HEK293 (cell line): ENCODE measurements around the gene NHERF2.

Source experiments
- CTCF ChIA-PET: fragments of 350-600 bp; formaldehyde crosslinking; extraction: SDS; loops from one replicate; lab custom pipeline; 2021; ENCODE audit warnings: antibody characterized with exemption; lab: Yijun Ruan, JAX
- POLR2A ChIA-PET: fragments of 300-600 bp; formaldehyde crosslinking; extraction: SDS; loops from one replicate; lab custom pipeline; 2020; ENCODE audit warnings: antibody characterized with exemption, inconsistent platforms; lab: Yijun Ruan, JAX
- H3K27ac ChIP-seq: fragments of 200-500 bp; sonication (Bioruptor generic); 2 replicates; pipeline ENCODE4 v1.5.1; 2014; ENCODE audit warnings: low read depth, low read length, control low read depth, inconsistent platforms; ENCODE audit errors: extremely low read depth
- H3K36me3 ChIP-seq, 2 experiments: fragments of 200-500 bp in 1 of 2; sonication (Bioruptor generic) in 1 of 2; 1 replicate in 1 of 2; 2 replicates in 1 of 2; pipeline ENCODE4 v1.5.1; 2014 to 2017; ENCODE audit warnings: inconsistent platforms in 2 of 2, low read length in 2 of 2; ENCODE audit not compliant: control insufficient read depth in 2 of 2, insufficient read depth in 1 of 2
- H3K4me1 ChIP-seq: fragments of 200-500 bp; sonication (Bioruptor generic); 2 replicates; pipeline ENCODE4 v1.5.1; 2014; ENCODE audit warnings: mild to moderate bottlenecking, low read length, inconsistent platforms; ENCODE audit not compliant: control insufficient read depth, insufficient read depth
- H3K4me3 ChIP-seq: 2 replicates; pipeline ENCODE4 v1.5.1; 2011; ENCODE audit warnings: low read depth, mild to moderate bottlenecking, control low read depth, low read length, moderate library complexity
- H3K9me3 ChIP-seq: fragments of 200-500 bp; sonication (Bioruptor generic); 2 replicates; pipeline ENCODE4 v1.5.1; 2014; ENCODE audit warnings: low read depth, low read length, inconsistent platforms; ENCODE audit not compliant: control insufficient read depth, insufficient read depth
- BCL11B ChIP-seq: fragments of 450-650 bp; formaldehyde crosslinking; IDR thresholded peaks from 2 replicates; pipeline ENCODE4 v1.5.1; 2016; ENCODE audit warnings: low read depth, missing biosample characterization, missing genetic modification characterization
- EGR2 ChIP-seq: fragments of 450-650 bp; formaldehyde crosslinking; IDR thresholded peaks from 2 replicates; pipeline ENCODE4 v1.5.1; 2016; ENCODE audit warnings: low read depth, missing biosample characterization, missing genetic modification characterization
- REPIN1 ChIP-seq: fragments of 450-650 bp; formaldehyde crosslinking; IDR thresholded peaks from 2 replicates; pipeline ENCODE4 v1.5.1; 2017; ENCODE audit warnings: missing biosample characterization, missing genetic modification characterization, low read depth
- SALL2 ChIP-seq: fragments of 450-650 bp; formaldehyde crosslinking; IDR thresholded peaks from 2 replicates; pipeline ENCODE4 v1.5.0; 2017; ENCODE audit warnings: missing biosample characterization, mild to moderate bottlenecking, missing genetic modification characterization, borderline replicate concordance
- YY1 ChIP-seq: fragments of 450-650 bp; formaldehyde crosslinking; IDR thresholded peaks from 2 replicates; pipeline ENCODE4 v1.5.1; 2018; ENCODE audit warnings: missing biosample characterization, missing genetic modification characterization
- ZBTB17 ChIP-seq: fragments of 450-650 bp; formaldehyde crosslinking; IDR thresholded peaks from 2 replicates; pipeline ENCODE4 v1.5.1; 2016; ENCODE audit warnings: missing biosample characterization, missing genetic modification characterization
- ZBTB7A ChIP-seq: fragments of 450-650 bp; formaldehyde crosslinking; IDR thresholded peaks from 2 replicates; pipeline ENCODE4 v1.5.1; 2016; ENCODE audit warnings: low read depth, missing biosample characterization, missing genetic modification characterization
- ZNF114 ChIP-seq: fragments of 450-650 bp; formaldehyde crosslinking; IDR thresholded peaks from 2 replicates; pipeline ENCODE4 v1.5.0; 2017; ENCODE audit warnings: missing biosample characterization, missing genetic modification characterization
- ZNF24 ChIP-seq: fragments of 450-650 bp; formaldehyde crosslinking; IDR thresholded peaks from 2 replicates; pipeline ENCODE4 v1.5.1; 2016; ENCODE audit warnings: missing biosample characterization, missing genetic modification characterization
- ZNF248 ChIP-seq: fragments of 450-650 bp; formaldehyde crosslinking; IDR thresholded peaks from 2 replicates; pipeline ENCODE4 v1.5.1; 2017; ENCODE audit warnings: missing biosample characterization, missing genetic modification characterization
- ZNF324 ChIP-seq: fragments of 450-650 bp; formaldehyde crosslinking; IDR thresholded peaks from 2 replicates; pipeline ENCODE4 v1.5.1; 2016; ENCODE audit warnings: missing biosample characterization, missing genetic modification characterization
- ZNF335 ChIP-seq: fragments of 450-650 bp; formaldehyde crosslinking; conservative IDR thresholded peaks from 2 replicates; pipeline ENCODE4 v1.5.1; 2016; ENCODE audit warnings: missing biosample characterization, missing genetic modification characterization
- ZNF416 ChIP-seq: fragments of 450-650 bp; formaldehyde crosslinking; IDR thresholded peaks from 2 replicates; pipeline ENCODE4 v1.5.1; 2016; ENCODE audit warnings: missing biosample characterization, missing genetic modification characterization
- ZNF48 ChIP-seq: fragments of 450-650 bp; formaldehyde crosslinking; IDR thresholded peaks from 2 replicates; pipeline ENCODE4 v1.5.1; 2016; ENCODE audit warnings: missing biosample characterization, missing genetic modification characterization
- ZNF510 ChIP-seq: fragments of 450-650 bp; formaldehyde crosslinking; IDR thresholded peaks from 2 replicates; pipeline ENCODE4 v1.5.1; 2018; ENCODE audit warnings: mild to moderate bottlenecking, missing genetic modification characterization, missing biosample characterization; ENCODE audit not compliant: insufficient replicate concordance
- ZNF521 ChIP-seq: fragments of 450-650 bp; formaldehyde crosslinking; IDR thresholded peaks from 2 replicates; pipeline ENCODE4 v1.5.1; 2017; ENCODE audit warnings: missing biosample characterization, mild to moderate bottlenecking, missing genetic modification characterization
- ZNF548 ChIP-seq: fragments of 450-650 bp; formaldehyde crosslinking; IDR thresholded peaks from 2 replicates; pipeline ENCODE4 v1.5.1; 2016; ENCODE audit warnings: missing biosample characterization, missing genetic modification characterization
- ZNF677 ChIP-seq: fragments of 450-650 bp; IDR thresholded peaks from 2 replicates; pipeline ENCODE4 v1.5.0; 2018; ENCODE audit warnings: missing biosample characterization, mild to moderate bottlenecking, missing genetic modification characterization, moderate library complexity
- ZSCAN23 ChIP-seq: fragments of 450-650 bp; formaldehyde crosslinking; IDR thresholded peaks from 2 replicates; pipeline ENCODE4 v1.5.1; 2016; ENCODE audit warnings: missing biosample characterization, missing genetic modification characterization
- ZXDB ChIP-seq: fragments of 450-650 bp; formaldehyde crosslinking; IDR thresholded peaks from 2 replicates; pipeline ENCODE4 v1.5.1; 2016; ENCODE audit warnings: missing biosample characterization, missing genetic modification characterization
- TF ChIP-seq, protein P1 (sequence below): fragments of 450-650 bp; formaldehyde crosslinking; IDR thresholded peaks from 2 replicates; pipeline ENCODE4 v1.5.1; 2016; ENCODE audit warnings: missing biosample characterization, missing genetic modification characterization
- TF ChIP-seq, protein P2 (sequence below): fragments of 450-650 bp; formaldehyde crosslinking; IDR thresholded peaks from 2 replicates; pipeline ENCODE4 v1.5.1; 2016; ENCODE audit warnings: missing biosample characterization, missing genetic modification characterization
- TF ChIP-seq, protein P3 (sequence below): fragments of 450-650 bp; formaldehyde crosslinking; IDR thresholded peaks from 2 replicates; pipeline ENCODE4 v1.5.1; 2017; ENCODE audit warnings: missing biosample characterization, missing genetic modification characterization
- TF ChIP-seq, protein P4 (sequence below): fragments of 450-650 bp; formaldehyde crosslinking; IDR thresholded peaks from 2 replicates; pipeline ENCODE4 v1.5.1; 2016; ENCODE audit warnings: missing biosample characterization, missing genetic modification characterization
- TF ChIP-seq, protein P5 (sequence below): fragments of 450-650 bp; formaldehyde crosslinking; IDR thresholded peaks from 2 replicates; pipeline ENCODE4 v1.5.1; 2016; ENCODE audit warnings: missing biosample characterization, missing genetic modification characterization

The NHERF2 gene

DNA sequence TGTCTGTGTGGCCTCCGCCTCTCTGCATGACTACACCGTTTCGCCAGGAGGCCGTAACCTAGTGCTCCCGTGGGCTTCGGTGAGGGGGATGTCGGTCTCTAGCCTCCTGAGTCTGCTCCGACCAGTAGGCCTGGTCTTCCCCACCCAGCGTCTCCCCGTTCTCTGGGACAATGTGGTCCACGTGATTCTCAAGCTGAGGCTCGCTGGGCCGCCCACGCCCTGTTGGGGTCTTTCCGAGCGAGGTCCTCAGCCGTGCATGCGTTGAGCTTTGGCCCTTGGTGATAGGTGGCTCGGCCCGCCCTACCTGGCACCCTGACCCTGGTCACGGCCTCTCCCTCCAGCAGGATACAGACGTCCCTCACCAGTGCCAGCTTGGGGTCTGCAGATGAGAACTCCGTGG lies 52.0 kb downstream of the NHERF2 start:
- Histone ChIP-seq H3K27ac (no peak overlapping the region), H3K36me3 (peaks cover 0 to 89% of the 10 kb centered on the region in 2 experiments; a peak in 1 of 3 replicates), H3K4me1 (no peaks in the 10 kb centered on the region), H3K4me3 (no peak overlapping the region), H3K9me3 (no peaks in the 10 kb centered on the region)
- ChIA-PET CTCF (interaction anchor here (1.1 kb wide), 1 partner anchor 42 kb away, joined by 3 read pairs; no protein-coding TSS in a partner anchor), POLR2A (interaction anchor here (1.2 to 1.3 kb wide), 2 partner anchors 31 to 77 kb away, joined by 3 to 4 read pairs; partner anchors contain the start of genes NTHL1, TRAF7 and TSC2)
- TF ChIP-seq, protein P1, sequence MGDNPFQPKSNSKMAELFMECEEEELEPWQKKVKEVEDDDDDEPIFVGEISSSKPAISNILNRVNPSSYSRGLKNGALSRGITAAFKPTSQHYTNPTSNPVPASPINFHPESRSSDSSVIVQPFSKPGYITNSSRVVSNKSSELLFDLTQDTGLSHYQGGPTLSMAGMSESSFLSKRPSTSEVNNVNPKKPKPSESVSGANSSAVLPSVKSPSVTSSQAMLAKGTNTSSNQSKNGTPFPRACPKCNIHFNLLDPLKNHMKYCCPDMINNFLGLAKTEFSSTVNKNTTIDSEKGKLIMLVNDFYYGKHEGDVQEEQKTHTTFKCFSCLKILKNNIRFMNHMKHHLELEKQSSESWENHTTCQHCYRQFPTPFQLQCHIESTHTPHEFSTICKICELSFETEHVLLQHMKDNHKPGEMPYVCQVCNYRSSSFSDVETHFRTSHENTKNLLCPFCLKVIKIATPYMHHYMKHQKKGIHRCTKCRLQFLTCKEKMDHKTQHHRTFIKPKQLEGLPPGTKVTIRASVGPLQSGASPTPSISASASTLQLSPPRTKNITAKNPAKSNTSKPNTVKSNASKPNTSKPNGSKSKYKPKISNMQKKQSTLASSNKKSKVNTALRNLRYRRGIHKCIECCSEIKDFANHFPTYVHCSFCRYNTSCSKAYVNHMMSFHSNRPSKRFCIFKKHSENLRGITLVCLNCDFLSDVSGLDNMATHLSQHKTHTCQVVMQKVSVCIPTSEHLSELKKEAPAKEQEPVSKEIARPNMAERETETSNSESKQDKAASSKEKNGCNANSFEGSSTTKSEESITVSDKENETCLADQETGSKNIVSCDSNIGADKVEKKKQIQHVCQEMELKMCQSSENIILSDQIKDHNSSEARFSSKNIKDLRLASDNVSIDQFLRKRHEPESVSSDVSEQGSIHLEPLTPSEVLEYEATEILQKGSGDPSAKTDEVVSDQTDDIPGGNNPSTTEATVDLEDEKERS, result no peak
- TF ChIP-seq, protein P2, sequence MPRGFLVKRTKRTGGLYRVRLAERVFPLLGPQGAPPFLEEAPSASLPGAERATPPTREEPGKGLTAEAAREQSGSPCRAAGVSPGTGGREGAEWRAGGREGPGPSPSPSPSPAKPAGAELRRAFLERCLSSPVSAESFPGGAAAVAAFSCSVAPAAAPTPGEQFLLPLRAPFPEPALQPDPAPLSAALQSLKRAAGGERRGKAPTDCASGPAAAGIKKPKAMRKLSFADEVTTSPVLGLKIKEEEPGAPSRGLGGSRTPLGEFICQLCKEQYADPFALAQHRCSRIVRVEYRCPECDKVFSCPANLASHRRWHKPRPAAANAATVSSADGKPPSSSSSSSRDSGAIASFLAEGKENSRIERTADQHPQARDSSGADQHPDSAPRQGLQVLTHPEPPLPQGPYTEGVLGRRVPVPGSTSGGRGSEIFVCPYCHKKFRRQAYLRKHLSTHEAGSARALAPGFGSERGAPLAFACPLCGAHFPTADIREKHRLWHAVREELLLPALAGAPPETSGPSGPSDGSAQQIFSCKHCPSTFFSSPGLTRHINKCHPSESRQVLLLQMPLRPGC, result no peak
- TF ChIP-seq ZNF548 (tag by site-specific recombination) (no peak), ZBTB7A (no peak), ZNF335 (no peak), EGR2 (tag by site-specific recombination) (no peak), ZNF416 (tag by site-specific recombination) (no peak), ZNF114 (tag by site-specific recombination) (no peak), ZNF324 (tag by site-specific recombination) (no peak), ZNF510 (tag by site-specific recombination) (no peak), ZSCAN23 (tag by site-specific recombination) (no peak)
- TF ChIP-seq, protein P3, sequence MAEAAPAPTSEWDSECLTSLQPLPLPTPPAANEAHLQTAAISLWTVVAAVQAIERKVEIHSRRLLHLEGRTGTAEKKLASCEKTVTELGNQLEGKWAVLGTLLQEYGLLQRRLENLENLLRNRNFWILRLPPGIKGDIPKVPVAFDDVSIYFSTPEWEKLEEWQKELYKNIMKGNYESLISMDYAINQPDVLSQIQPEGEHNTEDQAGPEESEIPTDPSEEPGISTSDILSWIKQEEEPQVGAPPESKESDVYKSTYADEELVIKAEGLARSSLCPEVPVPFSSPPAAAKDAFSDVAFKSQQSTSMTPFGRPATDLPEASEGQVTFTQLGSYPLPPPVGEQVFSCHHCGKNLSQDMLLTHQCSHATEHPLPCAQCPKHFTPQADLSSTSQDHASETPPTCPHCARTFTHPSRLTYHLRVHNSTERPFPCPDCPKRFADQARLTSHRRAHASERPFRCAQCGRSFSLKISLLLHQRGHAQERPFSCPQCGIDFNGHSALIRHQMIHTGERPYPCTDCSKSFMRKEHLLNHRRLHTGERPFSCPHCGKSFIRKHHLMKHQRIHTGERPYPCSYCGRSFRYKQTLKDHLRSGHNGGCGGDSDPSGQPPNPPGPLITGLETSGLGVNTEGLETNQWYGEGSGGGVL, result no peak
- TF ChIP-seq, protein P4, sequence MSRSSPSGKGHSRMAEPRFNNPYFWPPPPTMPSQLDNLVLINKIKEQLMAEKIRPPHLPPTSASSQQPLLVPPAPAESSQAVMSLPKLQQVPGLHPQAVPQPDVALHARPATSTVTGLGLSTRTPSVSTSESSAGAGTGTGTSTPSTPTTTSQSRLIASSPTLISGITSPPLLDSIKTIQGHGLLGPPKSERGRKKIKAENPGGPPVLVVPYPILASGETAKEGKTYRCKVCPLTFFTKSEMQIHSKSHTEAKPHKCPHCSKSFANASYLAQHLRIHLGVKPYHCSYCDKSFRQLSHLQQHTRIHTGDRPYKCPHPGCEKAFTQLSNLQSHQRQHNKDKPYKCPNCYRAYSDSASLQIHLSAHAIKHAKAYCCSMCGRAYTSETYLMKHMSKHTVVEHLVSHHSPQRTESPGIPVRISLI (tag by site-specific recombination), result no peak
- TF ChIP-seq, protein P5, sequence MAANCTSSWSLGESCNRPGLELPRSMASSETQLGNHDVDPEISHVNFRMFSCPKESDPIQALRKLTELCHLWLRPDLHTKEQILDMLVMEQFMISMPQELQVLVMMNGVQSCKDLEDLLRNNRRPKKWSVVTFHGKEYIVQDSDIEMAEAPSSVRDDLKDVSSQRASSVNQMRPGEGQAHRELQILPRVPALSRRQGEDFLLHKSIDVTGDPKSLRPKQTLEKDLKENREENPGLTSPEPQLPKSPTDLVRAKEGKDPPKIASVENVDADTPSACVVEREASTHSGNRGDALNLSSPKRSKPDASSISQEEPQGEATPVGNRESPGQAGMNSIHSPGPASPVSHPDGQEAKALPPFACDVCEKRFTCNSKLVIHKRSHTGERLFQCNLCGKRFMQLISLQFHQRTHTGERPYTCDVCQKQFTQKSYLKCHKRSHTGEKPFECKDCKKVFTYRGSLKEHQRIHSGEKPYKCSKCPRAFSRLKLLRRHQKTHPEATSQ (tag by site-specific recombination), result no peak

DNA sequence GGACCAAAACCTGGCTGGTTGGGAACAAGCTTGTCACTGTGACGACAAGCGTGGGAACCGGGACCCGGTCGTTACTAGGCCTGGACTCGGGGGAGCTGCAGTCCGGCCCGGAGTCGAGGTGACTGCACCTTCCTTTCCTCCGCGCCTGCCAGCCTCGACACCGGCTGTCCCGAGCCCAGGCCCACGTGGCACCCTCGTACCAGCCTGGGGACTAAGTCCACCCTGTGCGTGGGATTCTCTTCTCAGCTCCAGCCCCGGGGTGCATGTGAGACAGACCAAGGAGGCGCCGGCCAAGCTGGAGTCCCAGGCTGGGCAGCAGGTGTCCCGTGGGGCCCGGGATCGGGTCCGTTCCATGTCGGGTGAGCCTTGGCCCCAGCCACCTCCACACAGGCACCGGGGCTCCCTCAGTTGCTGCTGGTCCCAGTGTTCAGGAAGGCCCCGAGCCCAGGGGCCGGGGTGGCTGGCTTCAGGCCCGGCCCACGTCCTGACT lies 52.7 kb downstream of the NHERF2 start:
- peaks cover 0 to 89% of the 10 kb centered on the region in 2 experiments; a peak in 1 of 3 replicates for H3K36me3 ChIP-seq
- no peak overlapping the region for H3K27ac ChIP-seq
- H3K9me3 ChIP-seq, result no peaks in the 10 kb centered on the region
- POLR2A ChIA-PET, result interaction anchor here (1.2 to 1.3 kb wide), 2 partner anchors 32 to 76 kb away, joined by 3 to 4 read pairs; partner anchors contain the start of genes NTHL1, TRAF7 and TSC2
- H3K4me3 ChIP-seq, result no peak overlapping the region
- no peaks in the 10 kb centered on the region for H3K4me1 ChIP-seq
- CTCF ChIA-PET, result interaction anchor here (1.1 kb wide), 1 partner anchor 42 kb away, joined by 3 read pairs; no protein-coding TSS in a partner anchor
- no peak for TF ChIP-seq BCL11B (tag by site-specific recombination)
- TF ChIP-seq REPIN1 (tag by site-specific recombination), result no peak
- TF ChIP-seq ZNF248 (tag by site-specific recombination), result no peak
- TF ChIP-seq ZNF510 (tag by site-specific recombination), result no peak
- no peak for TF ChIP-seq SALL2 (tag by site-specific recombination)
- TF ChIP-seq ZNF521 (tag by site-specific recombination), result no peak
- no peak for TF ChIP-seq ZBTB17 (tag by site-specific recombination)
- TF ChIP-seq YY1, result no peak
- no peak for TF ChIP-seq ZXDB
- no peak for TF ChIP-seq ZNF48
- no peak for TF ChIP-seq ZNF677 (tag by site-specific recombination)
- TF ChIP-seq ZNF24 (tag by site-specific recombination), result no peak
